GM04503 (cell line): Measurements from ENCODE around the gene AHCTF1.

Experiments
- DNase-seq: peaks from one replicate; pipeline ENCODE4 v3.0.0-alpha.2; 2012; ENCODE audit warnings: low read depth

Gene AHCTF1

GRCh38 chr1:246798606-246799496 lies 132.9 kb downstream of the AHCTF1 start:
- no peak for DNase-seq

- DNase-seq: no peak
Observed at GRCh38 chr1:246798107-246798506, 133.6 kb downstream of the AHCTF1 start.

- no peak for DNase-seq
Observed at GRCh38 chr1:246797597-246797996, 134.2 kb downstream of the AHCTF1 start.

GRCh38 chr1:246797157-246797556 lies 134.6 kb downstream of the AHCTF1 start:
- DNase-seq: no peak

- DNase-seq: no peak
Observed at GRCh38 chr1:246795906-246796694, 135.6 kb downstream of the AHCTF1 start.

- DNase-seq: no peak
Observed at GRCh38 chr1:246794828-246795671, 136.7 kb downstream of the AHCTF1 start.

GRCh38 chr1:246794048-246794827 lies 137.5 kb downstream of the AHCTF1 start:
- no peak for DNase-seq

GRCh38 chr1:246793356-246793896 lies 138.3 kb downstream of the AHCTF1 start:
- DNase-seq: no peak

GRCh38 chr1:246792603-246793002 lies 139.1 kb downstream of the AHCTF1 start:
- DNase-seq: no peak

GRCh38 chr1:246791303-246791918 lies 140.3 kb downstream of the AHCTF1 start:
- DNase-seq: no peak

- no peak for DNase-seq
Observed at GRCh38 chr1:246790833-246791232, 140.9 kb downstream of the AHCTF1 start.

GRCh38 chr1:246790364-246790763 lies 141.4 kb downstream of the AHCTF1 start:
- no peak for DNase-seq

GRCh38 chr1:246789454-246790339 lies 142.1 kb downstream of the AHCTF1 start:
- DNase-seq: no peak
